CD1c-positive myeloid dendritic cell (primary cell): ENCODE data around the gene ZNG1F.
"Not testable (repeated sequence)": the region's sequence is repeated elsewhere in the genome, so short reads cannot be mapped to it uniquely, and the experiment has no call there.

Experiments
- DNase-seq: peaks from one replicate; pipeline ENCODE4 v3.0.0-alpha.2; 2016; ENCODE audit errors: extremely low spot score

ZNG1F gene

GRCh38 chr9:41086685-41087084 lies 102.4 kb downstream of the ZNG1F start:
- DNase-seq, result not testable (repeated sequence)

- not testable (repeated sequence) for DNase-seq
Observed at GRCh38 chr9:41086215-41086614, 102.9 kb downstream of the ZNG1F start.

DNA sequence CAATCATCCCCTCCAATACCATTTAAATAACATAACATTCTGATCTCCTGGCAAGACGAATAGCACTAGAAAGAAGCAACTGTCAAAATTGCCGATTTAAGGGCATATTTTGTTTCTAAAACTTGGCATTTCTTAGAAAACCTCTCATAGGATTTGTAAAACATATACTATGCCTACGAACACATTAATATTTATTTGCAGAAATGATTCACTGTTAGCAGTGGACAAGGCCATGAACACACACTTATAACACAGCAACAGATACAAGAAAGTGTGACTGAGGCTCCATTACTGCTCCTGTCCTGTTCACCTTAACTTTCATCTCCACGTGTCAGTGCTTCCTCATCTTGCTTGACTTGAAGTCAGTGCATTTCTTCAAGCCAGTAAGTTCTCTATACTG lies 106.8 kb downstream of the ZNG1F start:
- not testable (repeated sequence) for DNase-seq
